Glutamatergic neuron (in vitro differentiated cells): ENCODE data around the gene POLR1A. TPM values are rescaled to one million over a fixed set of nuclear protein-coding genes. Genes with fewer than 3 reads are reported as not detected.

Experiments
- DNase-seq: peaks from one replicate; pipeline ENCODE4 v3.0.0; 2022
- H3K27ac Mint-ChIP-seq: one replicate; pipeline ENCODE4 v1.8.0; 2020; ENCODE audit warnings: mild to moderate bottlenecking, mixed read lengths, inconsistent platforms; ENCODE audit not compliant: unreplicated experiment
- H3K27me3 Mint-ChIP-seq: one replicate; pipeline ENCODE4 v1.8.0; 2020; ENCODE audit warnings: mild to moderate bottlenecking, moderate library complexity, mixed read lengths, inconsistent platforms; ENCODE audit not compliant: unreplicated experiment
- H3K36me3 Mint-ChIP-seq: one replicate; pipeline ENCODE4 v1.8.0; 2020; ENCODE audit warnings: mild to moderate bottlenecking, mixed read lengths, inconsistent platforms; ENCODE audit not compliant: unreplicated experiment
- H3K4me1 Mint-ChIP-seq: one replicate; pipeline ENCODE4 v1.8.0; 2020; ENCODE audit warnings: mild to moderate bottlenecking, low read depth, mixed read lengths, inconsistent platforms; ENCODE audit not compliant: unreplicated experiment
- H3K4me3 Mint-ChIP-seq: one replicate; pipeline ENCODE4 v1.8.0; 2020; ENCODE audit warnings: mild to moderate bottlenecking, mixed read lengths, inconsistent platforms; ENCODE audit not compliant: unreplicated experiment
- H3K9me3 Mint-ChIP-seq: one replicate; pipeline ENCODE4 v1.8.0; 2020; ENCODE audit warnings: mild to moderate bottlenecking, moderate library complexity, mixed read lengths, inconsistent platforms; ENCODE audit not compliant: unreplicated experiment
- CTCF ChIP-seq: fragments of 200-600 bp; sonication (generic); IDR thresholded peaks from one replicate; pipeline ENCODE4 v1.5.0; 2021; ENCODE audit not compliant: partially characterized antibody, unreplicated experiment
- total RNA-seq: library from RNA; stranded (reverse); fragmentation: NEBNext Ultra II Directional; extraction: Animal tissue kit (Norgen Biotek cat#: 25700); gene quantifications from one replicate; pipeline ENCODE4 v1.2.1, GENCODE V29; 2021; ENCODE audit not compliant: unreplicated experiment

Gene POLR1A
- total RNA-seq, 1 donor from 2014 or later = 34.7 TPM

DNA sequence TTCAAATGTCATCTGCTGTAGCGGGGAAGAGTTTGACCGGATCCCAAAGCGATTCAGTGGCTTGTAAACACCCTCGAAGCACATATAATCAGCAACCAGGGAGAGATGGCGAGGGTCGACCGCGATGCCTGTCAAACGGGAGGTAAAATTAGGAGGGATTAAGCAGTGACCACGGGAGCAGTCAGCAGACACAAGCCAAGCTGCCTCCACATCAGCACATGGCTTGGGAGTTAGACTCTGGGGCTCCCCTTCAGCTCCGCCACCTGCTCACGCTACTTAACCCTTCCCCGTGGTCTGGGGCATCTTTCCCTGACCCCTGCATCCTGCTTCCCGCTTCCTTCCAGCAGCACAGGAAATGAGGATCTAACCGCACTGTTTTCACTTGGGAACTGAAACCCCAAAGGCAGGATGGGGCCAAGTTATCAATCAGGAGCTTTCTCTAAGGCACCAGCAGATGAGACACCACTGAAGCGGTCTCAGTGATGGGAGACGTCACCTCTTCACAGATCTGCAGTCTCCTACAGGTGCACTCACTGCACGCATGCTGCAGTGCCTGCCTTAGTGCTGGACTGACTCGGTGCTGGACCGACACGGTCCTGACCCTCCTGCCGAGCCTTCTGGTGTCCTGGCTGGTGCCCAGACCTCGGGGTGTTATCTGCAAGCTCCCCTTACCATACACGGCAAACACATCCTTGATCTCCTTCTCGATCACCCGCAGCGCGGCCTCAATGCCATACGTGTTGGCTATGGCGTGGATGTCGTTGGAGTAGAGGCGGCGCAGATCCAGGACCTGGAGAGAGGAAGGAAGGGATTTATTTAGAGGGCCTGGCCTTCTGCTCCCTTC lies 77.5 kb downstream of the POLR1A start:
- DNase-seq = no peak
- H3K4me3 Mint-ChIP-seq = no peak overlapping the region
- no peaks in the 10 kb centered on the region for H3K27me3 Mint-ChIP-seq
- no peaks in the 10 kb centered on the region for H3K4me1 Mint-ChIP-seq
- no peaks in the 10 kb centered on the region for H3K36me3 Mint-ChIP-seq
- no peak for TF ChIP-seq CTCF
- H3K9me3 Mint-ChIP-seq = peaks cover 2% of the 10 kb centered on the region
- H3K27ac Mint-ChIP-seq = no peak overlapping the region

- Mint-ChIP-seq H3K4me3 (no peak overlapping the region), H3K4me1 (no peaks in the 10 kb centered on the region), H3K27me3 (no peaks in the 10 kb centered on the region), H3K36me3 (no peaks in the 10 kb centered on the region), H3K9me3 (peaks cover 2% of the 10 kb centered on the region), H3K27ac (no peak overlapping the region)
- TF ChIP-seq CTCF = no peak
- no peak for DNase-seq
Measured at GRCh38 chr2:86027196-86027921, 78.3 kb downstream of the POLR1A start.

DNA sequence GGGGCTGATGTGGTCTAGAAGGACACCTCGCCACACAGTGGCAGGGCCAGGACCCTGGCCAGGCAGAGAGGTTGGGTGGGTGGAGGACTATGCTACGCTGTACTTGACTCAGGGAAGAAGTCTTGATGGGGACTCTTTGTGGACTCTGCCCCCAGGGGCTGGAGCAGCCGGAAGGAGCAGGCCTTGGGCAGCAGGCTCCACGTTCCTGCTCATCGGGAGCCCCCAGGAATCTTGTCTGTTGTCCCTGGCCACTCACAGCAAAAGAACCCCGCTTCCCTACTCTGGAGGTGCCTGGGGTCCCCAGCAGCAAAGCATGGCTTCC lies 79.0 kb downstream of the POLR1A start:
- H3K27ac Mint-ChIP-seq = no peak overlapping the region
- no peak for TF ChIP-seq CTCF
- no peaks in the 10 kb centered on the region for H3K27me3 Mint-ChIP-seq
- no peak overlapping the region for H3K4me3 Mint-ChIP-seq
- no peaks in the 10 kb centered on the region for H3K36me3 Mint-ChIP-seq
- DNase-seq = no peak
- H3K9me3 Mint-ChIP-seq = peaks cover 2% of the 10 kb centered on the region
- no peaks in the 10 kb centered on the region for H3K4me1 Mint-ChIP-seq

- Mint-ChIP-seq H3K4me1 (no peaks in the 10 kb centered on the region), H3K36me3 (no peaks in the 10 kb centered on the region), H3K9me3 (peaks cover 2% of the 10 kb centered on the region), H3K27me3 (no peaks in the 10 kb centered on the region), H3K27ac (no peak overlapping the region), H3K4me3 (no peak overlapping the region)
- TF ChIP-seq CTCF = no peak
- no peak for DNase-seq
Measured at GRCh38 chr2:86025976-86026743, 79.5 kb downstream of the POLR1A start.
